Epithelial cell of esophagus (primary cell): ENCODE measurements around the gene POMGNT1.

Experiments used
- DNase-seq: peaks from one replicate; pipeline ENCODE4 v3.0.0; 2010; ENCODE audit warnings: low read depth
- H3K4me3 ChIP-seq: 2 replicates; pipeline ENCODE4 v1.5.1; 2011; ENCODE audit warnings: mild to moderate bottlenecking, low read length, control low read depth
- CTCF ChIP-seq: IDR thresholded peaks from 2 replicates; pipeline ENCODE4 v1.5.1; 2011; ENCODE audit warnings: low read depth, mild to moderate bottlenecking, low read length, control low read depth, inconsistent platforms; ENCODE audit not compliant: insufficient read depth; ENCODE audit errors: missing control alignments

Gene POMGNT1

GRCh38 chr1:46171351-46171750 is 26.9 kb downstream of the POMGNT1 start:
- no peak for TF ChIP-seq CTCF
- DNase-seq = no peak
- no peak overlapping the region for H3K4me3 ChIP-seq

- TF ChIP-seq CTCF = no peak
- DNase-seq = no peak
Measured at GRCh38 chr1:46169811-46170454, 28.3 kb downstream of the POMGNT1 start.

GRCh38 chr1:46168477-46168876 is 29.8 kb downstream of the POMGNT1 start:
- no peak overlapping the region for H3K4me3 ChIP-seq
- no peak for DNase-seq
- no peak for TF ChIP-seq CTCF

More at GRCh38 chr1:46169811-46170454, 28.3 kb downstream of the POMGNT1 start:
- H3K4me3 ChIP-seq = no peak overlapping the region

GRCh38 chr1:46166521-46167462 is 31.4 kb downstream of the POMGNT1 start:
- peak overlapping the region; percentile 41 for H3K4me3 ChIP-seq
- no peak for DNase-seq
- no peak for TF ChIP-seq CTCF

GRCh38 chr1:46160212-46160611 is 38.0 kb downstream of the POMGNT1 start:
- TF ChIP-seq CTCF = no peak
- no peak overlapping the region for H3K4me3 ChIP-seq
- no peak for DNase-seq

GRCh38 chr1:46159516-46159915 is 38.7 kb downstream of the POMGNT1 start:
- no peak overlapping the region for H3K4me3 ChIP-seq
- TF ChIP-seq CTCF = no peak
- no peak for DNase-seq
